Right kidney (tissue), 1 donor: ENCODE data around the gene KCTD3.

Source experiments
- DNase-seq: peaks from one replicate; pipeline ENCODE4 v3.0.0-alpha.2; 2016

KCTD3 gene

DNA sequence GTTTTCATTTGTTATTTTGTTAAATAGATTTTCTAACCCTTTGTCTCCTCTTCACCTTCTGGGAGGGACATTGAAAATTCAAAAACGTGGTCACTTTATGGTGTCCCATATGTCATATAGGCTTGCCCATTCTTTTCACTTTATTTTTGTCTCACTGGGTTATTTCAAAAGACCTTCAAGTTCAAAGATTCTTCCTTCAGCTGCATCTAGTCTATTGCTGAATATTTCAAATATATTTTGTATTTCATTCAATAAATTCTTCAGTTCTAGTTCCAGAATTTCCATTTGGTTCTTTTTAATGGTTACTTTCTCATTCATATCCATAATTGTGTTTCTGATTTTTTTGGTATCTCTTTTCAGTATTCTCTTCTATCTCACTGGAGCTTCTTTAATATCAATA lies 11.6 kb upstream of the KCTD3 start:
- no peak for DNase-seq

DNA sequence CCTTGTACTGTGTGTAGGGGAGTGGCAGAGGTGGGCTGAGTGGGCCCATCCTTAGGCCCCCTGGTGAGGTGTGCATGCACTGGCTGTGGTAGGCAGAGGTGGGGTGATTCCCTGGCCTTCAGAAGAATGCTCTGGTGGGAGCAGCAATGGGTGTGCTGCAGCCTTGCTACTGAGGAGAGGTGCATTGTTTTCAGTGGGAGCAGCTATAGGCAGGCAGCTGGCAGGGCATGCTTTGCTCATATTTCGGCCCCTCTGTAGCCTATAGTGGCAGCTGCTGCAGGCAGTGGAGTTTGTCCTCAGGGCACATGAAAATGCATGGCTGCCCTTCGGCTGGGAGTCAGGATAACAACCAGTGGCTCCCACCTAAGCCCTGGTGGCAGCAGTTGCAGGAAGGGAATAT lies 10.1 kb upstream of the KCTD3 start:
- DNase-seq = no peak

DNA sequence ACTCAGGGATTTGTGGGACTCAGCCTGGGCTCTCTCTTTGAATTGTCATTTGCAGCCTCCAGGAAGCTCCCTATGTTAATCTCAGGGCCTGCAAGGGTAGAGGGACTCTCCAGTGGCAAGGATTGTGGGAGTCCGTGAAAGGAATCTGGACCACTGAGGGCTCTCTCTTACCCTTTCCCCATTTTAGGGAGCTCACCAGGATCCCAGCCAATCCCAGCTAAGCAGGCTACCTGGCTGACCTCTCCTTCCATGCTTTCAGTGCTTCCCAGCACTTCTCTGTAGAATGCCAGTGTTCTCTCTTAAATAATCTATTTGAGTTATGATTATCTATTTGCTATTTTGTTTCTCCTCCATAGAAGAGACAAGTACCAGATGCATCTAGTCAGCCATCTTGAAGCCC lies 9.6 kb upstream of the KCTD3 start:
- no peak for DNase-seq

DNA sequence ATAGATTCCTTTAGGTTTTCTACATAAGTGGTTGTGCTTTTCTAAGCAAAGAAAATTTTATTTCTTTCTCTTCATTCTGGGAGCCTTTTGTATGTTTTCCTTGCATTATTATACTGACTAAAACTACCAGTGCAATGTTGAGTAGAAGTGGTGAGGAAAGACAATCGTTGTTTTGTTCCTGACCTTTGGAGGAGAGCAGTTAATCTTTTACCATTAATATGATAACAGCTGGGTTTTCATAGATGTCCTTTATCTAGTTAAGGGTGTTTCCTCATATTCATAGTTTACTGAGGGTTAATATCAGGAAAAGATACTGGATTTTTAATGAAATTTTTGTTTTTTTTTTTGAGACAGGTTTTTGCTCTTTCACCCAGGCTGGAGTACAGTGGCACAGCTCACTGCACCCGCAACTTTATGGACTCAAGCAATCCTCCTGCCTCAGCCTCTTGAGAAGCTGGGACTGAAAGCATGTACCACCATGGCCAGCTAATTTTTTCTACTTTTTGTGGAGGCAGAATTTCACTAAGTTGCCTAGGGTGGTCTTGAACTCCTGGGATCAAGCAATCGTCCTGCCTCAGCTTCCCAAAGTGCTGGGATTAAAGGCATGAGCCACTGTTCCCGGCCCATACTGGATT lies 9.0 kb upstream of the KCTD3 start:
- no peak for DNase-seq

DNA sequence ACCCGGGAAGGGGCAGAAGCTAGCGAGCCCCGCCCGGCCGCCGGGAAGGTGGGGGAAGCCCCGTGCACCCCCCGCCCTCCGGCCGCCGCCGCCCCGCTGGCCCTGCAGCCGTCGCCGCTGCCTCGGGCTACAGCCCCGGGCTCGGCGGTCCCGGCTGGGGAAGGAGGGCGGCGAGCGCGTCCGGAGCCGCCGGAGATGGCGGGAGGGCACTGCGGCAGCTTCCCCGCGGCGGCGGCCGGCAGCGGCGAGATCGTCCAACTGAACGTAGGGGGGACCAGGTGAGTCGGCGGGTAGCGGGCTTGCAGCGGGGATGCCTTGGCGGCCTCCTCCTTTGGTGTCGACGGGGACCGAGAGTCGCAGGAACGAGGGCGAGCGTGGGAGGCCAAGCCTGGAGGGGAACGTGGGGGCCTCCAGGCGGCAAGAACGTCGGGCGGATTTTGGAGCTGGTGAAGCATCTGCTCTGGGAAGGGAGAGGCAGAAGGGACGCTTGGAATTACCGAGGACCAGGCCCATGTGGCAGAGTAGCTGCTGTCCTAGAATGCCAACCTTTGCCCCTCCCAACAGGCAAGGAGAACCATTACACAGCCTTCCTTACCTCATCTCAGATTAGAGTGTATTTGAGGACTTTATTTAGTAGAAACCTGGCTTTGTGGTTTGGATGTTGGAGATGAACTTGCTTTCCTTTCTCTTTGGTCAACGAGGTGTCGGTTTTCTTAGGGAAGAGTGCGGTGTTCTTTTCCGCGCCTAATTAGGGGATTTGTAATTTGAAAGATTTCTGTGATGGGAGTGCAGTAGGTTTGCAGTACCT lies 591 bp downstream of the KCTD3 start:
- DNase-seq = peak; percentile 96

DNA sequence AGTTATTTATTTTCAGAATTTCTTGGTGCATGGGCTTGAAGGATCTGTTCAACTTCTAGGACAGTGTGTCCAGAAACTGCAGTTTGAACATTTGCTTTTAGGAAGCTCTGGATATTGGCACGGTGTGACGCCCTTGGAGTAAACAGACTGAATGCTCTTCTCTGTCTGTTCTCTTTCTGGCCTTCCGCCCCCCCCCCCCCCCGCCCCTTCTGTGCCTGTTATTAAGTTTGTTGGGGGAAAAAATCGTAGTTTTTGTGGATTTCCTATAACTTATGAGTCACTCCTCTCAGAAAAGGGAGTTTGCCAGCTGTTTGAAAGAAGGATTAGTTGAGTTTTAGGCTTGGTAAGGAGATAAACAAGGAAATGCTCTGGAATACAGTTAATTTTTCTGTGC lies 1.2 kb downstream of the KCTD3 start:
- no peak for DNase-seq

DNA sequence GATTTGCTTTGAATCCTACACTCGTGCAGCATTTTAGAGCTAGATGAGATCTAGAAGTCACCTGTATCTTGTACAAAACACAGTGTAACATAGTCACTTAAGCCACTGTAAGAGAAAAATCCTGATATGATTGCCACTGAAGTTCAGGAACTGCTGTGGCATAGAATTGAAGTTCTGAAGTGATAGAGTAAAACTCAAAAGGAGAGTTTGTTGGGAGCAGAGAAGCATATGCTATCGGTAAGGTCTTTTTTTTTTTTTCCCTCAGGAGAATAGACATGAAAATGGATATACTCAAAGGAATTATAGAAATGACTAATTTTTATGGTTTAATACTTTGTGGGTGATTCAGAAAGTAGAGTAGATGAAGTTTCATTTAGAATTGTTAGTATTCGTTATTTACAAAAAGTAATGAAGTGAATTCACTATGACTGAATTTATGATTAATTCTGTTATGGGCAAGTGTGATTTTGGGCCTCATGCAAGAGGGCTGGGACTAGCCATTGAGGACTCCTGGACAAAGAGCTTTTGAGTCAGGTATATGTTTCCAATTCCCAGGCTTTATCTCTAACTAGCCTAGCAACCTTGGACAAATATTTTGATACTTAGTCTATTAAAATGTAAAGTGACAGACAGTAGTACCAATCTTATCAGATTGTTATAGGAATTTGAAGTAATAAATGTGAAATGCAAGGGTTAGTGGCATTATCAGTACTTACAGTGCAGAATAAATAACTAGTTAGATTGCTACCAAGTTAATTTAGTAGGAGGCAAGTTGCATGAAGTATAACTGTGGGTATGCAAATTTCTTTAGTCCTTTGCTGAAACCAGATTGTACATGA lies 3.1 kb downstream of the KCTD3 start:
- no peak for DNase-seq

DNA sequence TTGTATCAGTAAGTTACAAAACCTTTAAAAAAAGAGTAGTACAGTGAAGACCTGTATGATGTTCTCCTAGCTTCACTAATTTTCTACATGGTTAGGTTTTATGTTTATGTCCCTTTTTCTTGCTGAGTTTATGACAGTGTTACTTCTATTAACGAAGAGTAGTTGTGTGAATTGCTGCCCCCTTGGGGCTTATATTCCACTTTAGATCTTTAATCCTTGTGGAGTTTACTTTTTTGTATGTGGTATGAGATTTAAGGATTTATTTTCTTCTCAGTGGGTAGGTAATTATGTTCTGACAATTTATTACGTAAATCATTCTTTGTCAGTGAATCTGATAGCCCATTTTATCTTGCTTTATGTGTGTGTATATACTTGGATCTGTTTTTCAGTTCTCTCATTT lies 14.8 kb downstream of the KCTD3 start:
- DNase-seq = no peak

DNA sequence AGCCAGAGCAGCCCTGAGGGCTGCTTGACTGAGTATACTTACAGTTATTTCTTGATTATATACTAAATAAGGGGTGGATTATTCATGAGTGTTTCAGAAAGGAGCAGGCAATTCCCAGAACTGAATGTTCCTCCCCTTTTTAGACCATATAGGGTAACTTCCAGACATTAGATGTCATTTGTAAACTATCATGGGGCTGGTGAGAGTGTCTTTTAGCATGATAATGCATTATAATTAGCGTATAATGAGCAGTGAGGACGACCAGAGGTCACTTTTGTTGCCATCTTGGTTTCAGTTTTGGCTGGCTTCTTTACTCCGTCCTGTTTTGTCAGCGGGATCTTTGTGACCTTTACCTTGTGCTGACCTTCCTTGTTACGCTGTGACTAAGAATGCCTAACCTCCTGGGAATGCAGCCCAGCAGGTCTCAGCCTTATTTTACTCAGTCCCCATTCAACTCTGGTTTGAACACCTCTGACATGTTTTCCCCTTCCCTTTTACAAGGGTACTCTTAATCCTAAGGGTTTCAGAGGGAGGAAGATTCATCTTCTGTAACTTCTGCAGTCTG lies 16.2 kb downstream of the KCTD3 start:
- no peak for DNase-seq

DNA sequence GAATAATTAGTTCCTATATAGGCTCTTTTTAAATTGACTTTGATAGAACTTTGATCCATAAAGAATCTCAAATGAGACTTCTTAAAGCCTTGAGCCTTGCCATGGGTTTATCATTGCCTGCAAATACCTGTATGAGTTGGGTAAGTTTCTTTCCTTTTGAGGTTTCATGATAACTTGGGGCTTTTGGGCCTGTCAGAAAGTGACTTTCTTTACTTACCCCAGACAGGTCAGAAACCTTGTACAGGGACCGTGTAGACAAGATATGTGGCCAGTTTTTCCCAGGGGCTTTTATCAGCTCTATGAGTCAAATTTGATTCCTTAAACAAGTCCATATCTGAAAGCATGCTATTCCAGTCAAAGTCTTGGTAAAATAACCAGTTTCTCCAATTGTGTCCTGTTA lies 17.3 kb downstream of the KCTD3 start:
- no peak for DNase-seq

DNA sequence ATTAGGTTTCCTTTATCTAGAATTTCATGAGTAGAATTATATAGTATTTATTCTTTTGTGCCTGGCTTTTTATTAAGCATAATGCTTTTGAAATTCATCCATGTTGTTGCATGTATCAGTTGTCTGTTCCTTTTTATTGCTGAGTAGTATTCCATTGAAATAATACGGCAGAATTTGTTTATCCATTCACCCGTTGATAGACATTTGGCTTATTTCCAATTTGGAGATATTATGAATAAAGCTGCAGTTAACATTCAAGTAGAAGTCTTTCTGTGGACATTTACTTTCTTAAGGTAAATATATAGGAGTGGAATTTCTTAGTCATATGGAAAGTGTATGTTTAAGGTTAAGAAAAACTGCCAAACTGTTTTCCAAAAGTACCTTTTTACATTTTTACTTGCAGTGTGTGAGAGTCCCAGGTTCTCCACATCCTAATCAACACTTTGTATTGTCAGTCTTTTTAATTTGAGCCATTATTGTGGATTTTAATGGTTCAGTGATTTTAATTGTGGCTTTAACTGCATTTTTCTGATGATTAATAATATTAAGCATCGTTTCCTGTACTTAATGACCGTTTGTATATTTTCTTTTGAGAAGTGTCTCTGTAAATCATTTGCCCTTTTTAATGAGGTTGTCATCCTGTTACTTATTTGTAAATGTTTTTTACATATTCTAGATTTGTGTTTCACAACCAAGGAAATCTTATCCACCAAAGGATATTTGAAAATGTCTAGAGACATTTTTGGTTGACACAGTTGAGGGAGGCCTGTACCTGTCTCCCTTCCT lies 22.7 kb downstream of the KCTD3 start:
- DNase-seq = no peak

DNA sequence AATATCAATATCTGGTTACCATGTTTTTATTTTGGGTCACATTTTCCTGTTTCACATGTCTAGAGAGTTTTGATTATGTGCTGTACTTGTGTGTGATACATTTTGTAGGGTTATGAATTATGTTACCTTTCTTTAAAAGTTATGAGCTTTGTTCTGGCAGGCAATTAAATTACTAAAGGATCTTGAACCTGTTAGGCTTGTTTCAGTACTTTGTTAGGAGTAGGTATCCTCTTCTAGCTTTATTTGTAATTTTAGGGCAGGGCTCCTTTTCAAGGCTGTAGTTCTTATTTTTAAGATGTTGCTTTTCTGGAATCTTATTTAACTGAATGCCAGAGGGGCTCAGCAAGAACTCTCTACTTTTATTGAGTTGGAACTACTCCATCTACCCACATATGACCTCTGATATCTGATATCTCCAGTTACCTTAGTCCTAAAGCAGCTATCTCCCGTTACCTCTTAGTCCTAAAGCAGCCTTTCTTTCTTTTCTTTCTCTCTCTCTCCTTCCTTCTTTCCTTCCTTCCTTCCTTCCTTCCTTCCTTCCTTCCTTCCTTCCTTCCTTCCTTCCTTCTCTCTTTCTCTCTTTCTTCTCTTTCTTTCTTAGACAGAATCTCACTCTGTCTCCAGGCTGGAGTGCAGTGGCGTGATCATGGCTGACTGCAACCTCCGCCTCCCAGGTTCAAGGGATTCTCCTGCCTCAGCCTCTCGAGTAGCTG lies 23.8 kb downstream of the KCTD3 start:
- DNase-seq = no peak

DNA sequence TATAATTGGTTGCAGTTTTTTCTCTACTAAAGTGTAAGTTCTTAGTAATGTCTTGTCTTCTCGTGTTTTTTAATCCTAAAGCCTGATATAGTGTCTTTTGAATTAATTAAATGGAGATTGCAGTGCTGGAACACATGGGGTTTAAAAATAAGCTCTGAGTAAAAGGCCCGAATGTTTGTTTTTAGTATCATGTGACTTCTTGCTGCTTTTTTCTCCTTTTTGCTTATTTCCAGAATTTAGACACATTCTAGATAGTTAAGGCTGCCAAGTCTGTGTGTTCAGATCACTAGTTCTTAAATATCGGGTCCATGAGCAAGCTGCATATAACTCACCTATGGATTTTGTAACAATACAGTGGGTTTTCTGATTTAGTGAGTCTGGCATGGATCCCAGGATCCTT lies 27.5 kb downstream of the KCTD3 start:
- DNase-seq = no peak

DNA sequence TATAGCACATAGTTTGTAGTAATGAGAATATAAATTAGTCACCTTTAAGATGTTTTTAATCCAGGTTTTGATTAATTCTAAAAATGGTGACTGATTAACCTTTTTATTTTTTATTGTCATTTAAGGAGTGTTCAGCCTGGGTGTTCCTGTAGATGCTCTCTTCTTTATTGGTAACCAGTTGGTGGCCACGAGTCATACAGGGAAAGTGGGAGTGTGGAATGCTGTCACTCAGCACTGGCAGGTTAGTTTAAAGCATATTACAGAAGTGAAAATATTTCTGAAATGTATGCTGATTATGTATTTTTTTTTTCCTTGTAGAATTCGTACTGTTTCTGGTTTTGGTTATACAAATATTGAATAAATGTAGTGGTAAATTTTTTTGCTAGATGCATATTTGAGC lies 28.1 kb downstream of the KCTD3 start:
- DNase-seq = no peak

DNA sequence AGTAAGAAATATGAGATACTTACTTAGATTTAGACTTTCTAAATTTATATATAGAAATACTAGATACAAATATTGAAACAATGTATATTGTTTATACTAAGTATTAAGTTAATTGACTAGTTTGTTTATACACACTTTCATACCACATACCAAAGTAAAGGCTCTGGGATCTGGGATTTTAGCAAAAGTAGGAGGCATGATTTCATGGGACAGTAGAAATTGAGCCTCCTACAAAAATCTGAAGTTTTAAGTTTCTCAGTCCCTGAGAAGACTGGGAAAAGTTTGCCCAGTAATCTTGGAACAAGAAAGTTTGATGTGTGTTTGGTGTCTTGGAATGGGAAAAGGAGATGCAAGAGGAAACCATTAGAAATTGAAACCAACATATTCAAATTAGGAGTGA lies 30.9 kb downstream of the KCTD3 start:
- no peak for DNase-seq

DNA sequence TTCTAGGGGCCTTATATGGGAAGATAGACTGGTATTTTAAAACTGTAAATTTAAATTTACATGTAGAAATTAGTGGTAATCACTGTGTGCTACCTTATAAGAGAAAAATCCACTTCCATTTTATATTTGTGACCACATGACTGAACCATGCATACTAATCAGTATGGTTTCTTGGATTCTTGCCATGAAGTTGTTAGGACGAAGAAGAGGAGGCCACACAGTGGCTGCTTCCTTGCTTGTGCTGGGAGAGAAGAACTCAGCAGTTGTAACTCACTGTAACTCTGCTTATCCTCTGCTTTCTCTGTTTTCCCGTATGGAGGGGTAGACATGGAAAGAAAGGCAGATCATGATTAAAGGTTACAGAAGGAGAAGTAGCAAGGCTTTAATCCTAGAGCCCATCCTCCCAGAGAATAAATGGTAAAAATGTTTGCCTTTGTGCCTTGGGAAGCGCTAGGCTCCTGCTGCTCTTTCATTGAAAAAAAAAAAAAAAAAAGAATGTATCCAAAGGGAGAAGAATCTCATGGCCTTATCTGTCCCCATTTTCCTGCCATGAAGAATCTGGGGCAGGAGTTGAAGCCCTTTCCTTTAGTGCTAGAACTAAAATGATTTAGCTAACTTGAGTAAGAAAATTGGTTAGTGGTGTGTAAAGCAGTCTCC lies 32.4 kb downstream of the KCTD3 start:
- no peak for DNase-seq

DNA sequence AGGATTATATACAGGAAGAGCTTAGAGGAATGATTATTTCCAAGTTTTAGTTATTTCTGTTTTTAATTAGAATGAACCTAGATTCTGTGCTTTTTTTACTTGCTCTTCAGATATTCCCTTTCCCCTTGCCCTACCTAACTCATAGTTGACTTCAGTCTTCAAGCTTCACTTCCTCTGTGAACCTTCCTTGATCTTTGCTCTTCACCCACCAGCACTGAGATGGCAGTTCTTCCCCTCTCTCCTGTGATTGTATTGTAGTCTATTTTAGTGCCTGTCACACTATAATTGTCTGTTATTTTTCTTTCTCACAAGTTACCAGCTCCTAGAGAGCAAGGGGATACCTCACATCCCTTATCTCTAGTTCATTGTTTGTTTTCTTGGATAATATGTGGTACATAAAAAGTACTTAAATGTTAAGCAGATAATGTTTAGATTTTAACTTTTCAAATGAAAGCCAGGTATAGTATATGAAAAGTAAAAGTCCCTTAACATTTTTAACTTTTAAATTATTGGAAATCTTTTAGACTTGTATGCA lies 33.2 kb downstream of the KCTD3 start:
- DNase-seq = no peak

DNA sequence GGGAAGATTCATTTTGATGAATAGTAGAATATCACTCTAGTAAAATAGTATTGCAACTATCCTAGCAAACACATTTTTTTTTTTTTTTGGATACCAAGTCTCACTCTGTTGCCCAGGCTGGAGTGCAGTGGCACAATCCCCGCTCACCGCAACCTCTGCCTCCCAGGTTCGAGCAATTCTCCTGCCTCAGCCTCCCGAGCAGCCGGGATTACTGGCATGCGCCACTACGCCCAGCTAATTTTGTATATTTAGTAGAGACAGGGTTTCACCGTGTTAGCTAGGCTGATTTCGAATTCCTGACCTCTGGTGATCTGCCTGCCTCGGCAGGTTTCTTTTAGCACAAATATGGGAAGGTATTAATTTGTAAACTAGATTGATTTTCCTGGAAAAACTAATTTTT lies 33.8 kb downstream of the KCTD3 start:
- DNase-seq = no peak

DNA sequence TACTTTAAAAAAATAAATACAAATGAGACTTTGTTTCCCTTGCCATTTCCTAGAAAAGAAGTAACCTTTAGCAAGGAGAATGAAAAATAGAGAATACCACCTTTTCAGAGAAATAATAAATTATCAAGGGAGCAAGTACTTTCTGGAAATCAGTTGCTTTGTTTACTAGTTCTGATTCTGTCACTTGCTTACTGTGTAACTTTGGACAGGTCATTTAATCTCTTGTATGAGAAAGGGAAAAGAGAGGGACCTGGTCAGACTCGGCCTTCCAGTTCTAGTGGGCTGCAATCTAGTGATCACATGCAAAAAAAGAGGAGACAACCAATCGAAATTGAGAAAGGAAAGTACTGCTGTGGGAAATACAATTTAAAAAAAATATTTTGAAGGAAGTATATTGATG lies 34.2 kb downstream of the KCTD3 start:
- DNase-seq = no peak

DNA sequence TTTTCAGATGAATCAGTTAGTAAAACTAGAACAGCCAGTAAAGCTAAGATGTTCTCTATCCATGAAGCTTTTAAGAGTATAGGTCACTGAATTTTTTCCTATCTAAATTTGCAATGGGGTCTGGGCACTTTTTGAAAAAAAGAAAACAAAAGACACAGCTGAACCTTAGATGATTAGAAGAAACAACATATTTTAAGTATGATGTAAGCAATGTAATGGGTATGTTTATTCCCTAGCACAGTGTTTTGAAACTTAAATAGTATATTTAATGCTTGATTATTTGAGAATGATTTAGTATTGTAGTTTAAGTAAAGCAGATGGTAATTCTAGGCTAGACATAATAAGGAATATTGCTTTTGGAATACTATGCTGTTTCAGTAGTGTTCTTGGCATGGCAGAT lies 36.2 kb downstream of the KCTD3 start:
- DNase-seq = no peak
